Brain microvascular endothelial cell (primary cell): ENCODE measurements around the gene DENR.

Source experiments
- DNase-seq: peaks from one replicate; pipeline ENCODE4 v3.0.0-alpha.2; 2020
- H3K27ac ChIP-seq: fragments of 250-450 bp; sonication (Bioruptor Pico); 2 replicates; pipeline ENCODE4 v1.5.1; 2020; ENCODE audit warnings: mild to moderate bottlenecking, moderate library complexity
- H3K27me3 ChIP-seq: fragments of 250-450 bp; sonication (Bioruptor Pico); replicated peaks from 2 replicates; pipeline ENCODE4 v1.5.1; 2020; ENCODE audit warnings: mild to moderate bottlenecking
- H3K36me3 ChIP-seq: fragments of 250-450 bp; sonication (Bioruptor Pico); replicated peaks from 2 replicates; pipeline ENCODE4 v1.5.1; 2020; ENCODE audit warnings: mild to moderate bottlenecking
- H3K4me3 ChIP-seq: 2 replicates; pipeline ENCODE4 v1.5.1; 2011; ENCODE audit warnings: low read depth, mild to moderate bottlenecking, control low read depth, low read length, moderate library complexity
- in situ Hi-C: cut with HindIII; loops from 2 replicates; pipeline ENCODE4 v1.10.0; 2017; ENCODE audit warnings: low sequenced_read_pairs, low pct_ligation_motif_present
- TF ChIP-seq, protein P1 (sequence below): IDR thresholded peaks from 2 replicates; pipeline ENCODE4 v1.5.1; 2011; ENCODE audit warnings: low read depth, mild to moderate bottlenecking, moderate library complexity, low read length, control low read depth, inconsistent platforms; ENCODE audit errors: missing control alignments

DENR gene

GRCh38 chr12:122729583-122730214 lies 22.9 kb upstream of the DENR start:
- Histone ChIP-seq H3K27me3 (no peaks in the 10 kb centered on the region), H3K4me3 (peak overlapping the region; percentile 48), H3K27ac (no peak overlapping the region), H3K36me3 (no peaks in the 10 kb centered on the region)
- DNase-seq: no peak
- TF ChIP-seq, protein P1, sequence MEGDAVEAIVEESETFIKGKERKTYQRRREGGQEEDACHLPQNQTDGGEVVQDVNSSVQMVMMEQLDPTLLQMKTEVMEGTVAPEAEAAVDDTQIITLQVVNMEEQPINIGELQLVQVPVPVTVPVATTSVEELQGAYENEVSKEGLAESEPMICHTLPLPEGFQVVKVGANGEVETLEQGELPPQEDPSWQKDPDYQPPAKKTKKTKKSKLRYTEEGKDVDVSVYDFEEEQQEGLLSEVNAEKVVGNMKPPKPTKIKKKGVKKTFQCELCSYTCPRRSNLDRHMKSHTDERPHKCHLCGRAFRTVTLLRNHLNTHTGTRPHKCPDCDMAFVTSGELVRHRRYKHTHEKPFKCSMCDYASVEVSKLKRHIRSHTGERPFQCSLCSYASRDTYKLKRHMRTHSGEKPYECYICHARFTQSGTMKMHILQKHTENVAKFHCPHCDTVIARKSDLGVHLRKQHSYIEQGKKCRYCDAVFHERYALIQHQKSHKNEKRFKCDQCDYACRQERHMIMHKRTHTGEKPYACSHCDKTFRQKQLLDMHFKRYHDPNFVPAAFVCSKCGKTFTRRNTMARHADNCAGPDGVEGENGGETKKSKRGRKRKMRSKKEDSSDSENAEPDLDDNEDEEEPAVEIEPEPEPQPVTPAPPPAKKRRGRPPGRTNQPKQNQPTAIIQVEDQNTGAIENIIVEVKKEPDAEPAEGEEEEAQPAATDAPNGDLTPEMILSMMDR: no peak
- in situ Hi-C loops: no loop called here

DNA sequence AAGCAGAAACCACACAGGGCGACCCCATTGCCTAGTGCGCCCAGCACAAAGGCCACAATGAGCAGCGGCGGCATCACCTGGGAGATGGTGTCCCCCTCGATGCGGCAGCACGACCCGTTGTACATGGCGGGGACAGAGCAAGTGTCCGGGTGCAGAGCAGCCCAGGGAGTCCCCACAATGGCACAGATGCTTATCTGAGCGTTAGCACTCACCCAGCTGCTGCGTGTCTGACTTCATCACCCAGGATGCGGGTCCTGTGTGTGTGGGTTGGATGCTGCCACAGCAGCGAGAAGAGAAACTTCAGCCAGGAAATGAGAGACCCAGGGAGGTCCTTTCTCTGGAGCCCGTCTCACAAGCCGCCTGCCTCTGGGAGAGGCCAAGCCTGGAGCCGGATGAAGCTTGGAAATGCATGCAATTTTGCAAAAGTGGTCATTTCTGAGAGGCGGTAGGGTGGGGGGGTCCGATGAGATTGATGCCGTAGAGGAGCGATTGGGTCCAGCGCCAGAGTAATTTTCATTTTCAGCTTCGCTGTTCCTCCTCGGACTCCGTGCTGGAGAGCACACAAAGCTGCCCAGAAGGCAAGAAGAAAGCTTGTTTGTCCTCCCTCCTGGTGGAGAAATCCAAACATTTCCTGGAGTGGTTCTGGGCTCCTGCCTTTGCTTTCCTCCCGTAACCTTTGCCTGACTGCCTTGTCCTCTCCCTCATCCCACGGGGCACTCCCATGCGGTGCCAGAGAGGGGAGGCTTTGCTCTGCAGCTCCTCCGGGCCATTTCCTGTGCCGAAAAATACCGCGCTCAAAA lies 22.2 kb upstream of the DENR start, which contains the start of gene HCAR1:
Gene HCAR1 (minus strand): TSS at position 630 of the 800 bp plus-strand sequence. CDS start 505 bp downstream, at position 125.
- peak; percentile 36 for DNase-seq
- in situ Hi-C loops: no loop called here
- Histone ChIP-seq H3K4me3 (peak within 1 kb of the TSS; percentile 48), H3K27ac (no peak within 1 kb of the TSS), H3K36me3 (no peaks in the 10 kb centered on the region), H3K27me3 (no peaks in the 10 kb centered on the region)
- TF ChIP-seq, protein P1: peak; percentile 25

DNA sequence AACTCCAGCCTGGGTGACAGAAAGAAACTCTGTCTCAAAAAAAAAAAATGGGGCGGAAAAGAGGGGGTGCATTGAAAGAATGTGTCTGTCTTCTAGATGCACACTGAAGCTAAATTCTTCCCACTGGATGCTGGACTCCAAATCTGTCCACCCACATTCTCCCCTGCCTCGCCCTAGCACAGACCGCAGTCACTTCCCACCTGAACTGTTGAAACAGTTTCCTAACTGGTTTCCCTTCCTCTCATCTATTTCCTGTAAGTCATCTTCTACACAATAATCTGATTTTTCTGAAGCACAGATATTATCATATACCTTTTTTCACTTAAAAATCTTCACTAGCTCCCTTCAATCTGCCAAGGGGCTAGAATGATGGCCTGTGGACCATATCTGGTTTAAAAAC lies 20.5 kb upstream of the DENR start:
- no peak for DNase-seq
- in situ Hi-C loops: no loop called here
- Histone ChIP-seq H3K27me3 (no peaks in the 10 kb centered on the region), H3K27ac (no peak overlapping the region), H3K4me3 (no peak overlapping the region), H3K36me3 (no peaks in the 10 kb centered on the region)
- TF ChIP-seq, protein P1: no peak

DNA sequence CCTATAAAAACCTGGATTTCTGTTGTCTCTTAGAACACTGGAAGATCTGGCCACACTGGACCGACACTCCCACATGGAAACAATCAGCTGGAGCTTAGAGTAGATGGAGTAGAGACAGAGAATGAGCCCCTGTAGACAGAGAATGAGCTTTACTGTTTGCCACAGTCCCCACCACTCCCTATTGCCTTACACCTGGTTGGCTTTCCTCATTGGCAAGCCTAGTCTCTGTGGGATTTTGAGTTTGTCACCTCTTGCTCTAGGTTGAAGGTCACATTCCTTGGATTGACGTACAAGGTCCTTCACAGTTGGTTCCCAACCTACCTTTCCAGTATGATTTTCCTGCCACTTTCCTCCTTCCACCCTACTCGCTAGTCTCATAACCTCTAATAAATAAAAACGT lies 20.0 kb upstream of the DENR start:
- H3K36me3 ChIP-seq: no peaks in the 10 kb centered on the region
- H3K4me3 ChIP-seq: no peak overlapping the region
- no peaks in the 10 kb centered on the region for H3K27me3 ChIP-seq
- TF ChIP-seq, protein P1: no peak
- no peak overlapping the region for H3K27ac ChIP-seq
- in situ Hi-C loops: no loop called here
- no peak for DNase-seq

DNA sequence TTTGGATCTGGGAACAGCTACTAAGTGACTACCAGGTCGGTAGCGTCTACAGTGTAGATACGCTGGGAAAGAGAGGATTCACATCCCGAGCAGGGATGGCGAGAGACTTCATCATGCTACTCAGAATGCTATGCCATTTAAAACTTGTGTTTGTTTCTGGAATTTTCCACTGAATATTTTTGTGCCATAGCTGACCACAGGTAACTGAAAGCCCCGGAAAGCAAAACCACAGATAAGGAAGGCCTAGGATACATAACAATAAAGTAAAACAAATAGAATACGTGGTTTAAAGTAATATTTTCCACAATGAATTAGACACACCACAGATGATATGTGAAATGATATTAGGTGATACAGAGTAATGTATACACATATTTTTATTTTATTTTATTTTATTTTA lies 14.1 kb upstream of the DENR start:
- no peak overlapping the region for H3K27ac ChIP-seq
- H3K4me3 ChIP-seq: no peak overlapping the region
- H3K36me3 ChIP-seq: no peaks in the 10 kb centered on the region
- DNase-seq: no peak
- TF ChIP-seq, protein P1: no peak
- H3K27me3 ChIP-seq: no peaks in the 10 kb centered on the region
- in situ Hi-C loops: no loop called here
